Glutamatergic neuron (in vitro differentiated cells): ENCODE results near the gene DOCK2. TPM values are rescaled to one million over a fixed set of nuclear protein-coding genes. Genes with fewer than 3 reads are reported as not detected.

Experiments
- DNase-seq: peaks from one replicate; pipeline ENCODE4 v3.0.0; 2022
- H3K27ac Mint-ChIP-seq: one replicate; pipeline ENCODE4 v1.8.0; 2020; ENCODE audit warnings: mild to moderate bottlenecking, mixed read lengths, inconsistent platforms; ENCODE audit not compliant: unreplicated experiment
- H3K27me3 Mint-ChIP-seq: one replicate; pipeline ENCODE4 v1.8.0; 2020; ENCODE audit warnings: mild to moderate bottlenecking, moderate library complexity, mixed read lengths, inconsistent platforms; ENCODE audit not compliant: unreplicated experiment
- H3K36me3 Mint-ChIP-seq: one replicate; pipeline ENCODE4 v1.8.0; 2020; ENCODE audit warnings: mild to moderate bottlenecking, mixed read lengths, inconsistent platforms; ENCODE audit not compliant: unreplicated experiment
- H3K4me1 Mint-ChIP-seq: one replicate; pipeline ENCODE4 v1.8.0; 2020; ENCODE audit warnings: mild to moderate bottlenecking, low read depth, mixed read lengths, inconsistent platforms; ENCODE audit not compliant: unreplicated experiment
- H3K4me3 Mint-ChIP-seq: one replicate; pipeline ENCODE4 v1.8.0; 2020; ENCODE audit warnings: mild to moderate bottlenecking, mixed read lengths, inconsistent platforms; ENCODE audit not compliant: unreplicated experiment
- H3K9me3 Mint-ChIP-seq: one replicate; pipeline ENCODE4 v1.8.0; 2020; ENCODE audit warnings: mild to moderate bottlenecking, moderate library complexity, mixed read lengths, inconsistent platforms; ENCODE audit not compliant: unreplicated experiment
- total RNA-seq: library from RNA; stranded (reverse); fragmentation: NEBNext Ultra II Directional; extraction: Animal tissue kit (Norgen Biotek cat#: 25700); gene quantifications from one replicate; pipeline ENCODE4 v1.2.1, GENCODE V29; 2021; ENCODE audit not compliant: unreplicated experiment
- TF ChIP-seq, protein P1 (sequence below): fragments of 200-600 bp; sonication (generic); IDR thresholded peaks from one replicate; pipeline ENCODE4 v1.5.0; 2021; ENCODE audit not compliant: partially characterized antibody, unreplicated experiment

DOCK2 gene
- total RNA-seq, 1 donor from 2014 or later = 0.66 TPM

DNA sequence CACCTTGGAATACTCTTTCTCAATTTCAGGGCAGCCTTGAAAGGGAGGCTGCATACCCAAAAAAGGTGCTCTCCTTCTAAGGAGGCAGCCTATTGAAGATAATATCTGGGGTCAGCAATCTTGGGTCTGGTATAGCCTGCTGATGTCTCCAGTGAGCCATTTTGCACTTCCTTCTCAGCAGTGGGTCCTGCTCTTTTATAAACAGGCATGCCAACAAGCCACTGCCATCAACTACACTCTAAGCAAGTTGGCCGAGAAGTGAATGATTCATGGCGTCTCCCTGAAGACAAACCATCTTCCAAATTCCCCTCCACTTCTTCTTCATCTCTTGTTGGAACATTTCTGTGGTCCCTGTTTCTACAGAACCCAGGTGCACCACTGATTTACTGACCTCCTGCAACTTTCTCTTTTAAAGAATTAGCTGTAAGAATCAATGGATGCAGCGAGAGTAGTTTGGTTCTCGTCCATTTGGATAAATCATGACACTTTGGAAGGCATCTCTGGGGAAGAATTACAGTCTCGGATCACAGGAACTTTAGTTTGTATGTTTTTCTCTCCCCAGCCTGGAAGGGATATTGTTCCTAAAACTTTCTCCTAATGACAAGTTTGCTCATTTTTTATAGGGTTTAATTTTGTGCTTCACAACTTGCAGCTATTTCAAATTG, 234.9 kb downstream of the DOCK2 start:
- DNase-seq = no peak
- H3K36me3 Mint-ChIP-seq = no peaks in the 10 kb centered on the region
- no peak overlapping the region for H3K27ac Mint-ChIP-seq
- peaks cover 3% of the 10 kb centered on the region for H3K27me3 Mint-ChIP-seq
- peaks cover 2% of the 10 kb centered on the region for H3K9me3 Mint-ChIP-seq
- H3K4me3 Mint-ChIP-seq = no peak overlapping the region
- H3K4me1 Mint-ChIP-seq = no peaks in the 10 kb centered on the region
- TF ChIP-seq, protein P1, sequence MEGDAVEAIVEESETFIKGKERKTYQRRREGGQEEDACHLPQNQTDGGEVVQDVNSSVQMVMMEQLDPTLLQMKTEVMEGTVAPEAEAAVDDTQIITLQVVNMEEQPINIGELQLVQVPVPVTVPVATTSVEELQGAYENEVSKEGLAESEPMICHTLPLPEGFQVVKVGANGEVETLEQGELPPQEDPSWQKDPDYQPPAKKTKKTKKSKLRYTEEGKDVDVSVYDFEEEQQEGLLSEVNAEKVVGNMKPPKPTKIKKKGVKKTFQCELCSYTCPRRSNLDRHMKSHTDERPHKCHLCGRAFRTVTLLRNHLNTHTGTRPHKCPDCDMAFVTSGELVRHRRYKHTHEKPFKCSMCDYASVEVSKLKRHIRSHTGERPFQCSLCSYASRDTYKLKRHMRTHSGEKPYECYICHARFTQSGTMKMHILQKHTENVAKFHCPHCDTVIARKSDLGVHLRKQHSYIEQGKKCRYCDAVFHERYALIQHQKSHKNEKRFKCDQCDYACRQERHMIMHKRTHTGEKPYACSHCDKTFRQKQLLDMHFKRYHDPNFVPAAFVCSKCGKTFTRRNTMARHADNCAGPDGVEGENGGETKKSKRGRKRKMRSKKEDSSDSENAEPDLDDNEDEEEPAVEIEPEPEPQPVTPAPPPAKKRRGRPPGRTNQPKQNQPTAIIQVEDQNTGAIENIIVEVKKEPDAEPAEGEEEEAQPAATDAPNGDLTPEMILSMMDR = no peak

DNA sequence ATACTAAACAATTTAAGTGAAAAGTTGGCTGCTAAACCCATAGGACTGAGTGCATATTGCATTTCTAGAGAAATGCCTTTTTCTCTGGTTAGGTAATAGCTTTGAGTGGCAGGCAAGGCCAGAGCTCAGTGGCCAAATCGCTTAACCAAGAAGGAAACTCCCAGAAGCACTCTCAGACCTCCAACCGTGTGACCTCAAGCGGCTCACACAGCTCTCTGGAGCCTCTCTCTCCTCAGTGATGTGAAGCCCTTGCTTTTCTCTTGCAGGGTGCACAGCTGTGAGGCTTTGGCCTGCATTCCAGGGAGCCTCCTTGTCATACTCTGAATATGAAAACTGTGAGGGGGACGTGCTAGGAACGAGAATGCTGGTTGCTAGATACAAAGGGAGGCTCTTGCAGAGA, 236.6 kb downstream of the DOCK2 start:
- no peaks in the 10 kb centered on the region for H3K36me3 Mint-ChIP-seq
- no peak overlapping the region for H3K27ac Mint-ChIP-seq
- no peak for DNase-seq
- no peak overlapping the region for H3K4me3 Mint-ChIP-seq
- peaks cover 2% of the 10 kb centered on the region for H3K9me3 Mint-ChIP-seq
- H3K4me1 Mint-ChIP-seq = no peaks in the 10 kb centered on the region
- TF ChIP-seq, protein P1 = no peak
- peaks cover 3% of the 10 kb centered on the region for H3K27me3 Mint-ChIP-seq

DNA sequence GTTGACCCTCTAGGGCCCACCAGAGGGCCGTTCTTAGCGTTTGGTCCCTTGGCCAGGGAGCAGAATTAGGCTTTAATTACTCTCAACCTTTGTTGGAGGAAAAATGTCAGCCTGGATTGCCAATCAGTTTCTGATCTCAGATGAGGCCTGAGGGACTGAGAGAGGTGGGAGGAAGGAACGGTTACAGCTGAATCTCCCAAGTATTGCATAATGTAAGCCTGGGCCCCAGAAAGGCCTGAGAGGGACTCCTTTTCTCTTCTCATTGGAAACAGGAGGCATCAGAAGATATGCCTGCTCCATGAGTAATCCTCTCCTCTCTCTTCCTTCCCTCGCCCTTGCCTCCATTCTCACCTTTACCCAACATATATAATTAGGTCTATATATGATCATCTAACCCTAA, 237.5 kb downstream of the DOCK2 start:
- Mint-ChIP-seq H3K27ac (no peak overlapping the region), H3K9me3 (peaks cover 2% of the 10 kb centered on the region), H3K4me3 (no peak overlapping the region), H3K27me3 (no peaks in the 10 kb centered on the region), H3K36me3 (no peaks in the 10 kb centered on the region), H3K4me1 (no peaks in the 10 kb centered on the region)
- TF ChIP-seq, protein P1 = no peak
- DNase-seq = no peak

DNA sequence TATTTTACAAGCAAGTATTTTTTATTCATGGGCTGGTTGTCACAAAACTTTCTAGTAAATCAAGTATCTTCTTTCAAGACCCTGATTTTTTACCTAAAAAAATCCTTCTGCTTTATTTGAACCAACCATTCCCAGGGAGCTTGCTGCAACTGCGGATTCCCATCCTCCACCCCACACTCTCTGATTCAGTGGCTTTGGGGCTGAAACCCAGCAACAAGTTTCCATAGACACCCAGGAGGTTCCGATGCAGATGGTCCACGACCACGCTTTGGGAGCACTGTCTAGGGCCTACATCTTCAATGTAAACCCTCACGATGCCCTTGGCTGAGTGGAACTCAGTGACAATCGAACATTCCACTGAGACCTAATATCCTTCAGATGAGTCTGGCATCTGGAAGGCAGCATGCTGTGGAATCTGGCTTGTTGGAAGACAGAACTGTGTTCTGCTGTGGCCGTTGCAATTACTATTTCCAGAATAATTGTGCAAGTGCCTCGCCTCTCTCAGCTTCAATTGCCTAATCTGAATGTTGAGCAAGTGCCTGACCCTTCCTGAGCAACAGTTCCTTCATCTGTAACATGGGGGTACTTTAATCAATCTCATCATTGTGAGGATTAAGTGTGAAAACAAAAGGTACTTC, 238.1 kb downstream of the DOCK2 start:
- Mint-ChIP-seq H3K4me1 (no peaks in the 10 kb centered on the region), H3K27me3 (no peaks in the 10 kb centered on the region), H3K27ac (no peak overlapping the region), H3K9me3 (peaks cover 2% of the 10 kb centered on the region), H3K4me3 (no peak overlapping the region), H3K36me3 (no peaks in the 10 kb centered on the region)
- TF ChIP-seq, protein P1 = no peak
- DNase-seq = no peak

DNA sequence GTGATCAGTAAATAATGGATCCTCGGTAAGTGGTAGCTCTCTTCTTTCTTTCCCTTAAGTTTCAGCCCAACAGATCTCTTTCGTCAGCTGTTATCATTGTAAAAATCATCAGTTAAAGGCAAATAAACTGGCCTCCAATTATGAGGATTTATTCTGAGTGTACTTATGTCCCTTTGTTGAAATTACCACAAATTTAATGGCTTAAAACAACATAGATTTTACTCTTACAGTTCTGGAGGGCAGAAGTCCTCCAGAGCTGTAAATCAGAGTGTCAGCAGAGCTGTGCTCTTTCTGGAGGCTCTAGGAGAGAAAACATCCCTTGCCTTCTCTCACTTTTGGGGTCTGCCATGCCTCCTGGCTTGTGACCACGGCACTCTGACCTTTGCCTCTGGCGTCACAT, 238.7 kb downstream of the DOCK2 start:
- H3K9me3 Mint-ChIP-seq = peaks cover 2% of the 10 kb centered on the region
- H3K27ac Mint-ChIP-seq = no peak overlapping the region
- no peak overlapping the region for H3K4me3 Mint-ChIP-seq
- H3K36me3 Mint-ChIP-seq = no peaks in the 10 kb centered on the region
- no peak for DNase-seq
- TF ChIP-seq, protein P1 = no peak
- no peaks in the 10 kb centered on the region for H3K4me1 Mint-ChIP-seq
- no peaks in the 10 kb centered on the region for H3K27me3 Mint-ChIP-seq
